Body of pancreas (tissue), 4 donors: Measurements from ENCODE around the gene MLPH. TPM values are rescaled to one million over a fixed set of nuclear protein-coding genes. Genes with fewer than 3 reads are reported as not detected.

Source experiments
- ATAC-seq: fragments of 150-250 bp; one replicate; pipeline ENCODE4 v1.9.1; 2016
- DNase-seq, 4 donors: peaks; one replicate each; pipeline ENCODE4 v3.0.0-alpha.2; 2019
- H3K27ac ChIP-seq, 4 donors: fragments of 200-600 bp; sonication (generic); 1 replicate in 3 of 4; 2 replicates in 1 of 4; pipeline versions ENCODE4 v1.5.1 to v1.6.1; 2016 to 2019; ENCODE audit warnings: mild to moderate bottlenecking in 1 of 4, mixed read lengths in 1 of 4, moderate library complexity in 1 of 4
- H3K27me3 ChIP-seq, 2 donors: fragments of 200-600 bp; sonication (generic); one replicate each; pipeline ENCODE4 v1.6.0; 2016; ENCODE audit warnings: mild to moderate bottlenecking in 1 of 2
- H3K36me3 ChIP-seq, 2 donors: fragments of 200-600 bp; sonication (generic); replicated peaks in 1 of 2; 2 replicates each; pipeline ENCODE4 v1.5.1; 2016; ENCODE audit warnings: low read depth in 2 of 2; ENCODE audit not compliant: insufficient read depth in 1 of 2
- H3K4me1 ChIP-seq: fragments of 200-600 bp; sonication (generic); one replicate; pipeline ENCODE4 v1.6.0; 2016
- H3K4me3 ChIP-seq, 2 donors: fragments of 200-600 bp; sonication (generic); 1 replicate in 1 of 2; 2 replicates in 1 of 2; pipeline ENCODE4 v1.5.1; 2016 to 2019
- H3K9me3 ChIP-seq, 3 donors: fragments of 200-600 bp; sonication (generic); 1 replicate in 2 of 3; 2 replicates in 1 of 3; pipeline ENCODE4 v1.5.1; 2016
- POLR2A ChIP-seq, 3 donors: fragments of 450-650 bp; IDR thresholded peaks; one replicate each; pipeline ENCODE4 v1.6.1; 2016; ENCODE audit warnings: antibody characterized with exemption in 3 of 3, mild to moderate bottlenecking in 2 of 3
- WGBS, 2 donors: methylation state at CpG; one replicate each; pipeline ENCODE4 v1.1.5; 2017; 5-methylcytosine and 5-hydroxymethylcytosine counted together
- intact Hi-C: fragments of 100-400 bp; cut with DNase I; formaldehyde crosslinking; loops from one replicate; pipeline ENCODE4 v1.15.1; 2023
- total RNA-seq, 2 donors: library from RNA; depleted of rRNA; stranded (reverse); fragments of >200 nt; gene quantifications; one replicate each; pipeline ENCODE4 v1.1.0, GENCODE V29; 2016
- TF ChIP-seq, protein P1 (sequence below), 7 experiments: fragments of 450-650 bp in 4 of 7; fragments of 200-600 bp in 3 of 7; sonication (generic) in 3 of 7; IDR thresholded peaks; one replicate each; pipeline ENCODE4 v1.5.1; 2016 to 2019; ENCODE audit warnings: antibody characterized with exemption in 7 of 7

Gene MLPH
- total RNA-seq, 2 donors from 2014 or later, result 30.3 to 64.3 TPM

DNA sequence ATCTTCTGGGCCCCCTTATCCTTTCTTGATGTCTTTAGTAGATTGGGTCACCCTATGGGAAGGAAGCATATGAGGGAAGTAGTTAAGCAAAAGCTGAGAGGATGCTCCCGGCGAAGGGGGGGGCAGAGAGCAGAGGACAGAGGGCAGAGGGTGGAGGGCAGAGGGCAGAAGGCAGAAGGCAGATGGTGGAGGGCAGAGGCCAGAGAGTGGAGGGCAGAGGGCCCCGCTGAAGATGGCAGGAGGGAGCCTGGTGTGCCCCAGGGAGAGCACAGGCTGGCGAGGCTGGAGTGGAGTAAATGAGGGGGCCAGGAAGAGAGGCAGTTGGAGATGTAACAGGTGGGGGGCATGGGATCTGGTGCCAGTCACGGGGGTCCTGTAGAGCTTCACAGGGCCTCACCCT lies 7.0 kb downstream of the MLPH start:
- no peak overlapping the region for H3K4me3 ChIP-seq
- H3K4me1 ChIP-seq, result peaks cover 19% of the 10 kb centered on the region
- 77 to 78% methylated on average over 5 of the region's 5 CpGs for WGBS, 2 donors
- no peaks in the 10 kb centered on the region for H3K9me3 ChIP-seq
- no peaks in the 10 kb centered on the region for H3K36me3 ChIP-seq
- H3K27me3 ChIP-seq, result no peaks in the 10 kb centered on the region
- DNase-seq (no peak), ATAC-seq (no peak)
- H3K27ac ChIP-seq, result peak overlapping the region in 1 of 4 donors; percentile 2
- TF ChIP-seq POLR2A (IDR thresholded peaks at IDR 0.05), result no peak
- TF ChIP-seq, protein P1, sequence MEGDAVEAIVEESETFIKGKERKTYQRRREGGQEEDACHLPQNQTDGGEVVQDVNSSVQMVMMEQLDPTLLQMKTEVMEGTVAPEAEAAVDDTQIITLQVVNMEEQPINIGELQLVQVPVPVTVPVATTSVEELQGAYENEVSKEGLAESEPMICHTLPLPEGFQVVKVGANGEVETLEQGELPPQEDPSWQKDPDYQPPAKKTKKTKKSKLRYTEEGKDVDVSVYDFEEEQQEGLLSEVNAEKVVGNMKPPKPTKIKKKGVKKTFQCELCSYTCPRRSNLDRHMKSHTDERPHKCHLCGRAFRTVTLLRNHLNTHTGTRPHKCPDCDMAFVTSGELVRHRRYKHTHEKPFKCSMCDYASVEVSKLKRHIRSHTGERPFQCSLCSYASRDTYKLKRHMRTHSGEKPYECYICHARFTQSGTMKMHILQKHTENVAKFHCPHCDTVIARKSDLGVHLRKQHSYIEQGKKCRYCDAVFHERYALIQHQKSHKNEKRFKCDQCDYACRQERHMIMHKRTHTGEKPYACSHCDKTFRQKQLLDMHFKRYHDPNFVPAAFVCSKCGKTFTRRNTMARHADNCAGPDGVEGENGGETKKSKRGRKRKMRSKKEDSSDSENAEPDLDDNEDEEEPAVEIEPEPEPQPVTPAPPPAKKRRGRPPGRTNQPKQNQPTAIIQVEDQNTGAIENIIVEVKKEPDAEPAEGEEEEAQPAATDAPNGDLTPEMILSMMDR (IDR thresholded peaks at IDR 0.05), result no peak
- intact Hi-C loops, result no loop called here

DNA sequence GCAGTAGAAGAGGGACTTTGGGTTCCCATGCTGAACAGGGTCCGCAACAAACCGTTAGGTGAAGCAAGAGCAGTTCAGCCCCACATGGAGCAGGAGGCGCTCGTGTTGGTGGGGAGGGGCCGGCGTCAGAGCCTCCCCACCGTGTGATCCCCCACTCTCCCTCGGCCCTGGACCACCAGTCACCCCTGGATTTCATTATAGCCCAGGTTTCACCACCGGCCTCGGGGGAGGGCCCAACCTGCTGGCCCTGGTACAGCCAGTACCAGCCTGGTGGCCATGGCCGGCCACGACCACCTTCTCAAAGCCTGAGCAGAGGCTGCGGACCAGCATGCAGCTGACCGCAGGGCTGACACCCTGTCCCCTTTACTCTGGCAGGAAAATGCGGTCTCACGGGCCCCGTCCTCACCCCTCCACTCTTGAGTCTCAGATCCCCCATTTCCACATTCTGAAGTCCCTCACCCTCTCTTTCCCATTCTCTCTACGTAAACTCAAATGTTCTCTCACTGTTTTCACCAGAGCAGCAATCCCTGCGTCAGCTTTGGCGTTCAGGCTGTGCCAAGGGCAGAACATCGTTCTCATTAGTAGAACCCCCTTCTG lies 8.6 kb downstream of the MLPH start:
- no peaks in the 10 kb centered on the region for H3K27me3 ChIP-seq
- no peaks in the 10 kb centered on the region for H3K9me3 ChIP-seq
- intact Hi-C loops, result no loop called here
- no peak overlapping the region for H3K27ac ChIP-seq
- no peak for TF ChIP-seq POLR2A (IDR thresholded peaks at IDR 0.05)
- TF ChIP-seq, protein P1 (IDR thresholded peaks at IDR 0.05), result no peak
- no peak for DNase-seq
- H3K4me3 ChIP-seq, result no peak overlapping the region
- 91 to 92% methylated on average over 19 to 21 of the region's 21 CpGs for WGBS, 2 donors
- H3K36me3 ChIP-seq, result no peaks in the 10 kb centered on the region
- ATAC-seq, result no peak
- peaks cover 3% of the 10 kb centered on the region for H3K4me1 ChIP-seq

DNA sequence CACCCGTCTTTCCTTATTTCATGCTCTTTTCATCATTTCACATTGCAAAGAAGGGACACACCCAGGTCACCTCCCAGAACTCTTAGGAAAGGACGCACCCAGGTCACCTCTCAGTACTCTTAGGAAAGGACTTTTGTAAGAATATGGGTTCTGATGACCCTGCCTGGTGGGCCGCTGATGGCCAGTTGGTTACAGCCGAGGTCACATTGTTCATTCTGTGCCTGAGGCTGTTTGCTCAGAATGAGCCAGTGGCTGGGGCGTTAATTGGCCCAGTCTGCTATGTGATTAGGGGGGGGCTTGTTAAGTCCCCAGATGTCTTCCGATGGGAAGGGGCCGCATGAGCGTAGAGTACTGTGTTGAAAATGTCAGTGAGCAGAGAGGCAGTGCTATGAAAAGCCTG lies 9.4 kb downstream of the MLPH start:
- Histone ChIP-seq H3K36me3 (no peaks in the 10 kb centered on the region), H3K4me3 (no peak overlapping the region), H3K27me3 (no peaks in the 10 kb centered on the region), H3K27ac (no peak overlapping the region), H3K4me1 (no peaks in the 10 kb centered on the region), H3K9me3 (no peaks in the 10 kb centered on the region)
- TF ChIP-seq POLR2A (IDR thresholded peaks at IDR 0.05), result no peak
- TF ChIP-seq, protein P1 (IDR thresholded peaks at IDR 0.05), result no peak
- WGBS, 2 donors, result 82 to 95% methylated on average over 8 of the region's 8 CpGs
- ATAC-seq (no peak), DNase-seq (no peak)
- intact Hi-C loops, result no loop called here

DNA sequence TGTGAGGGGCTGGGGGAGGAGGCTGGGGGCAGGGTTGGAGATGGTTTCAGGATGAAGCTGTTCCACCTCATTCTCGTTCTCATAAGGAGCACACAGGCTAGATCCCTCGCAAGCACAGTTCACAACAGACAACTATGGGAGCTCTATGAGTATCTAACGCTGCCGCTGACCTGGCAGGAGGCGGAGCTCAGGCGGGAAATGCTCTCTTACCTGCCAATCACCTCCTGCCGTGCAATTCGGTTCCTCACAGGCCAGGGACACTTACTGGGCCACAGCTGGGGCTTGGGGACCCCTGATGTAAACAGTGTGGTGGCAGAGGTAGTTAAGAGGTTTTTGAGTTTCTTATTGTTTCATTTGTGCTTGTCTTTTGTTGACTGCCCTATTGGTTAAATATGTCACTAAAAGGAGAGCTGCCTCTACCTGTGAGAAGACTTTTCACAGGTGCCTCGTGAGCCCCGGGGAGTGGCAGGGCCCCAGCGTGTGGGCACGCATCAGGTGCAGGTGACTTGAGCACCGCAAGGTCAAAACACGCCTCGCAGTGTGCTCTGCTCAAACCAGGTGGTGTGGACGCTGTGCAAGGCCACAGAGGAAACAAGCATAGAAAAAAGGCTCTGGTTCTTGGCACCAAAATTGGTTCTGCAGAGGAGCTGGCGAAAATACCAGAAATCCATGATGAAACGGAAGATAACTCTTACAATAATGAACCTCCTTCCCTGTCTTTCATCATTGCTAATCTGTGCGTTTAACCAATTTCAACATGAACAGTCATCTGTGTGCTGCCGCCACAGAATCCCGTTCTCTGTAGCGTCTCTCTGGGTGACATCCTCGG lies 10.2 kb downstream of the MLPH start:
- ATAC-seq (no peak), DNase-seq (peak in 2 of 4 donors; percentile 56 to 65)
- Histone ChIP-seq H3K4me1 (peaks cover 5% of the 10 kb centered on the region), H3K27ac (peak overlapping the region in 1 of 4 donors; percentile 32), H3K36me3 (no peaks in the 10 kb centered on the region), H3K27me3 (no peaks in the 10 kb centered on the region), H3K9me3 (no peaks in the 10 kb centered on the region), H3K4me3 (no peak overlapping the region)
- intact Hi-C loops, result no loop called here
- TF ChIP-seq, protein P1 (IDR thresholded peaks at IDR 0.05), result no peak
- TF ChIP-seq POLR2A (IDR thresholded peaks at IDR 0.05), result no peak
- WGBS, 2 donors, result 72 to 77% methylated on average over 20 to 23 of the region's 23 CpGs
